GM23338 (cell line): ENCODE data around the gene GPC6. TPM values are rescaled to one million over a fixed set of nuclear protein-coding genes. Genes with fewer than 3 reads are reported as not detected.

Experiments
- ATAC-seq: fragments of 200-7000 bp; cut with Tn5 transposase; 3 replicates; pipeline ENCODE4 v1.9.1; 2020
- DNase-seq: peaks from one replicate; pipeline ENCODE4 v3.0.0-alpha.2; 2015; ENCODE audit warnings: low spot score
- H2AFZ ChIP-seq: fragments of 200-600 bp; sonication (generic); 2 replicates; pipeline ENCODE4 v1.8.0; 2016; ENCODE audit warnings: antibody characterized with exemption, mild to moderate bottlenecking, moderate library complexity
- H3F3A ChIP-seq: fragments of 200-600 bp; sonication (generic); replicated peaks from 2 replicates; pipeline ENCODE4 v1.8.0; 2017; ENCODE audit warnings: antibody characterized with exemption, mixed run types, low read depth
- H3K27ac ChIP-seq: fragments of 200-600 bp; sonication (generic); 2 replicates; pipeline ENCODE4 v1.6.1; 2016; ENCODE audit warnings: low read depth
- H3K27me3 ChIP-seq: fragments of 200-600 bp; sonication (generic); 2 replicates; pipeline ENCODE4 v1.8.0; 2016; ENCODE audit warnings: mild to moderate bottlenecking, mixed run types, moderate library complexity; ENCODE audit not compliant: insufficient read depth
- H3K36me3 ChIP-seq: fragments of 200-600 bp; sonication (generic); 2 replicates; pipeline ENCODE4 v1.8.0; 2016; ENCODE audit warnings: mild to moderate bottlenecking; ENCODE audit not compliant: insufficient read depth
- H3K4me1 ChIP-seq: fragments of 200-600 bp; sonication (generic); 2 replicates; pipeline ENCODE4 v1.8.0; 2016; ENCODE audit warnings: mild to moderate bottlenecking, moderate library complexity; ENCODE audit not compliant: insufficient read depth
- H3K4me2 ChIP-seq: fragments of 200-600 bp; sonication (generic); 2 replicates; pipeline ENCODE4 v1.7.1; 2017; ENCODE audit warnings: mixed run types
- H3K4me3 ChIP-seq: fragments of 200-600 bp; sonication (generic); 2 replicates; pipeline ENCODE4 v1.6.1; 2016; ENCODE audit warnings: mixed run types
- H3K79me2 ChIP-seq: fragments of 200-600 bp; sonication (generic); replicated peaks from 2 replicates; pipeline ENCODE4 v1.8.0; 2017; ENCODE audit warnings: mild to moderate bottlenecking; ENCODE audit not compliant: insufficient read depth
- H3K9me2 ChIP-seq: fragments of 200-600 bp; sonication (generic); 2 replicates; pipeline ENCODE4 v1.8.0; 2017; ENCODE audit not compliant: insufficient read depth
- H4K20me1 ChIP-seq: fragments of 200-600 bp; sonication (generic); replicated peaks from 2 replicates; pipeline ENCODE4 v1.8.0; 2017; ENCODE audit warnings: mild to moderate bottlenecking; ENCODE audit not compliant: insufficient read depth
- H3K27ac Mint-ChIP-seq: 2 replicates; pipeline ENCODE4 v1.8.0; 2020; ENCODE audit warnings: inconsistent platforms, mild to moderate bottlenecking, moderate library complexity, mixed read lengths
- H3K27me3 Mint-ChIP-seq: 3 replicates; pipeline ENCODE4 v1.8.0; 2022; ENCODE audit warnings: low read depth, mild to moderate bottlenecking, moderate library complexity, mixed read lengths, inconsistent platforms; ENCODE audit not compliant: insufficient read depth, poor library complexity
- H3K36me3 Mint-ChIP-seq: 3 replicates; pipeline ENCODE4 v1.8.0; 2021; ENCODE audit warnings: low read depth, mild to moderate bottlenecking, inconsistent platforms, moderate library complexity, mixed read lengths
- H3K4me1 Mint-ChIP-seq: 3 replicates; pipeline ENCODE4 v1.8.0; 2020; ENCODE audit warnings: mild to moderate bottlenecking, inconsistent platforms, mixed read lengths
- H3K4me3 Mint-ChIP-seq: 3 replicates; pipeline ENCODE4 v1.8.0; 2021; ENCODE audit warnings: moderate library complexity, mild to moderate bottlenecking, inconsistent platforms, mixed read lengths
- H3K9me3 Mint-ChIP-seq: 3 replicates; pipeline ENCODE4 v1.8.0; 2020; ENCODE audit warnings: moderate library complexity, mild to moderate bottlenecking, inconsistent platforms, mixed read lengths
- CREB1 ChIP-seq: fragments of 250-450 bp; sonication (Bioruptor Pico); IDR thresholded peaks from 2 replicates; pipeline ENCODE4 v1.5.0; 2020; ENCODE audit warnings: low read depth, mild to moderate bottlenecking, moderate library complexity
- CTCF ChIP-seq, 2 experiments: fragments of 200-600 bp in 1 of 2; sonication (generic) in 1 of 2; conservative IDR thresholded peaks; 2 replicates each; pipeline versions ENCODE4 v1.5.1 to v1.6.1; 2016 to 2017; ENCODE audit warnings: antibody characterized with exemption in 2 of 2, low read depth in 2 of 2, mild to moderate bottlenecking in 2 of 2, moderate library complexity in 1 of 2
- ETS1 ChIP-seq: IDR thresholded peaks from 2 replicates; pipeline ENCODE4 v1.6.1; 2016; ENCODE audit warnings: antibody characterized with exemption
- EZH2 ChIP-seq: fragments of 200-600 bp; sonication (generic); IDR thresholded peaks from one replicate; pipeline ENCODE4 v1.8.0; 2017; ENCODE audit warnings: antibody characterized with exemption, mild to moderate bottlenecking, low read depth; ENCODE audit not compliant: unreplicated experiment
- EZH2phosphoT487 ChIP-seq: fragments of 200-600 bp; sonication (generic); IDR thresholded peaks from one replicate; pipeline ENCODE4 v1.8.1; 2018; ENCODE audit warnings: antibody characterized with exemption; ENCODE audit not compliant: unreplicated experiment
- JUNB ChIP-seq: IDR thresholded peaks from one replicate; pipeline ENCODE4 v1.6.1; 2016; ENCODE audit warnings: antibody characterized with exemption; ENCODE audit not compliant: unreplicated experiment
- NANOG ChIP-seq: IDR thresholded peaks from 2 replicates; pipeline ENCODE4 v1.6.1; 2016; ENCODE audit warnings: antibody characterized with exemption, borderline replicate concordance
- POLR2AphosphoS5 ChIP-seq: IDR thresholded peaks from 2 replicates; pipeline ENCODE4 v1.6.1; 2016; ENCODE audit warnings: antibody characterized with exemption, low read depth
- REST ChIP-seq: IDR thresholded peaks from one replicate; pipeline ENCODE4 v1.6.1; 2018; ENCODE audit warnings: antibody characterized with exemption; ENCODE audit not compliant: unreplicated experiment
- STAT1 ChIP-seq: IDR thresholded peaks from one replicate; pipeline ENCODE4 v1.6.1; 2016; ENCODE audit warnings: antibody characterized with exemption; ENCODE audit not compliant: unreplicated experiment
- ZNF114 ChIP-seq: fragments of 250-450 bp; sonication (Bioruptor Pico); IDR thresholded peaks from 2 replicates; pipeline ENCODE4 v1.5.0; 2020; ENCODE audit warnings: mild to moderate bottlenecking, moderate library complexity
- ZNF331 ChIP-seq: fragments of 250-450 bp; sonication (Bioruptor Pico); IDR thresholded peaks from 2 replicates; pipeline ENCODE4 v1.5.0; 2020; ENCODE audit warnings: low read depth, mild to moderate bottlenecking, moderate library complexity
- ZNF462 ChIP-seq: fragments of 250-450 bp; sonication (Bioruptor Pico); IDR thresholded peaks from 2 replicates; pipeline ENCODE4 v1.5.0; 2020; ENCODE audit warnings: mild to moderate bottlenecking, moderate library complexity
- polyA plus RNA-seq: library from polyadenylated mRNA; unstranded; fragments of >200 nt; fragmentation: Nextera tagmentation; extraction: Ambion mirVana; gene quantifications from 2 replicates; pipeline ENCODE4 v1.2.1, GENCODE V29; 2016
- total RNA-seq: library from RNA; depleted of rRNA; stranded (reverse); fragments of >200 nt; shearing (Covaris generic); gene quantifications from 2 replicates; pipeline ENCODE4 v1.2.3, GENCODE V29; 2014

GPC6 gene
- total and polyA plus RNA-seq, 2 experiments from 2014 or later, result 6.4 to 28.6 TPM

DNA sequence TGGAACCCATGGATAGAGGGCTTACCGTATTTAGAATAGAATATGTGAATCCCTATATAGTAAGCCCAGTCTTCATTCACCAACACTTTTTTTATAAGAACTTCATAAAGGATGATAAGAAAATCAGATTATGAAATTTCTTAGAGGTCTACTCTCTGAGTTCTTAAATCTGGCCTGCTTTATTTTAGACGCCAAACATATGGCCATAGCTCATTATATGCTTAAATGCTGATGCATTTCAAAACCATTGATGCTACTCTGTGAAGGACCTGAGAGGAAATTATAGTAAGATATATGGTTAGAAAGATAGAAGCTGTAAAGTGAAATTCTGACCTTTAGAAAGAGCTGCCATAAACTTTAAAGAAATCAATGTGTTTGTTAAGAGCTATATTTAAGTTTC, 38.3 kb downstream of the GPC6 start:
- Histone ChIP-seq H3F3A (no peaks in the 10 kb centered on the region), H3K36me3 (no peaks in the 10 kb centered on the region), H3K4me1 (peaks cover 24% of the 10 kb centered on the region), H3K27ac (no peak overlapping the region), H3K27me3 (no peaks in the 10 kb centered on the region), H4K20me1 (no peaks in the 10 kb centered on the region), H3K79me2 (peaks cover 53% of the 10 kb centered on the region), H3K4me3 (no peak overlapping the region), H2AFZ (no peak overlapping the region), H3K4me2 (no peak overlapping the region), H3K9me2 (no peaks in the 10 kb centered on the region)
- no peaks in the 10 kb centered on the region for H3K9me3 Mint-ChIP-seq
- no peak for ATAC-seq
- no peak for DNase-seq
- TF ChIP-seq ZNF462 (CRISPR knock-in tag), result no peak
- no peak for TF ChIP-seq JUNB
- no peak for TF ChIP-seq STAT1
- TF ChIP-seq POLR2AphosphoS5, result no peak
- no peak for TF ChIP-seq EZH2phosphoT487
- TF ChIP-seq EZH2, result no peak
- no peak for TF ChIP-seq CTCF (conservative IDR thresholded peaks at IDR 0.05; ENCODE audit: low read depth in 2 of 2)
- TF ChIP-seq ZNF114 (CRISPR knock-in tag), result no peak
- no peak for TF ChIP-seq REST
- TF ChIP-seq ETS1, result no peak
- TF ChIP-seq CREB1 (CRISPR knock-in tag), result no peak
- TF ChIP-seq ZNF331, result no peak
- TF ChIP-seq NANOG, result no peak
- H3K36me3 Mint-ChIP-seq, result no peaks in the 10 kb centered on the region
- peaks cover 23% of the 10 kb centered on the region for H3K4me1 Mint-ChIP-seq
- H3K27ac Mint-ChIP-seq, result no peak overlapping the region
- H3K27me3 Mint-ChIP-seq, result peaks cover 1% of the 10 kb centered on the region
- no peak overlapping the region for H3K4me3 Mint-ChIP-seq
